GM12878 (cell line): ENCODE measurements around the gene NDUFA13. TPM values are rescaled to one million over a fixed set of nuclear protein-coding genes. Genes with fewer than 3 reads are reported as not detected.

ENCODE experiments used
- BRCA1 ChIP-seq: IDR thresholded peaks from 2 replicates; pipeline ENCODE4 v1.6.1; 2011; ENCODE audit warnings: low read depth, low read length, improper control_type of control experiment
- CBX3 ChIP-seq: fragments of 200-600 bp; sonication (generic); IDR thresholded peaks from 2 replicates; pipeline ENCODE4 v1.6.1; 2016; ENCODE audit warnings: low read depth, borderline replicate concordance
- CREM ChIP-seq: IDR thresholded peaks from 2 replicates; pipeline ENCODE4 v1.6.1; 2014; ENCODE audit warnings: antibody characterized with exemption, low read depth
- DPF2 ChIP-seq: fragments of 450-650 bp; IDR thresholded peaks from 2 replicates; pipeline ENCODE4 v1.6.1; 2017; ENCODE audit warnings: mild to moderate bottlenecking
- MTA2 ChIP-seq: fragments of 450-650 bp; IDR thresholded peaks from 2 replicates; pipeline ENCODE4 v1.6.1; 2016; ENCODE audit warnings: low read depth, mild to moderate bottlenecking, moderate library complexity
- NR2C2 ChIP-seq: IDR thresholded peaks from 2 replicates; pipeline ENCODE4 v1.6.1; 2011; ENCODE audit warnings: borderline replicate concordance, low read depth; ENCODE audit not compliant: control insufficient read depth, insufficient read length
- RBBP5 ChIP-seq: fragments of 200-600 bp; sonication (generic); conservative IDR thresholded peaks from 2 replicates; pipeline ENCODE4 v1.6.1; 2016
- TBL1XR1 ChIP-seq: IDR thresholded peaks from 2 replicates; pipeline ENCODE4 v1.6.1; 2012; ENCODE audit warnings: low read depth, low read length, improper control_type of control experiment
- polyA plus RNA-seq, 11 experiments: library from polyadenylated mRNA; depleted of rRNA in 4 of 11; unstranded in 6 of 11; stranded (reverse) in 5 of 11; fragments of >200 nt; fragmentation: Nextera tagmentation in 4 of 11; fragmentation: Illumina TruSeq in 1 of 11; extraction: Ambion mirVana in 4 of 11; extraction: Trizol in 1 of 11; gene quantifications; 1 replicate in 1 of 11; 2 replicates in 10 of 11; pipeline versions ENCODE4 v1.2.1 to v1.2.3, GENCODE V29; 2011 to 2016; ENCODE audit warnings: inconsistent platforms in 2 of 11, missing spikeins in 2 of 11, low read depth in 1 of 11
- total RNA-seq, 4 experiments: library from RNA; depleted of rRNA in 3 of 4; stranded (reverse); fragments of >200 nt in 3 of 4; fragmentation: Illumina TruSeq in 1 of 4; extraction: Trizol in 1 of 4; gene quantifications; 2 replicates each; pipeline versions ENCODE4 v1.2.1 to v1.2.3, GENCODE V29; 2013 to 2021
- TF ChIP-seq, protein P1 (sequence below): fragments of 450-650 bp; IDR thresholded peaks from 2 replicates; pipeline ENCODE4 v1.6.1; 2018; ENCODE audit warnings: mild to moderate bottlenecking, low read depth, moderate library complexity; ENCODE audit not compliant: partially characterized antibody
- TF ChIP-seq, protein P2 (sequence below): fragments of 450-650 bp; IDR thresholded peaks from 2 replicates; pipeline ENCODE4 v1.6.1; 2016; ENCODE audit warnings: mild to moderate bottlenecking
- TF ChIP-seq, protein P3 (sequence below): IDR thresholded peaks from 2 replicates; pipeline ENCODE4 v1.6.1; 2012; ENCODE audit warnings: mild to moderate bottlenecking, low read depth, low read length
- TF ChIP-seq, protein P4 (sequence below): IDR thresholded peaks from 2 replicates; pipeline ENCODE4 v1.6.1; 2011; ENCODE audit warnings: borderline replicate concordance, low read depth, mild to moderate bottlenecking, moderate library complexity, mixed read lengths, low read length; ENCODE audit not compliant: insufficient read depth; ENCODE audit errors: extremely low read length

Gene NDUFA13
- total and polyA plus RNA-seq, 10 of the 15 experiments (the other 5 are each of a cell fraction or from before 2014, with no cell fraction given): 224 to 586 (median 456) TPM

DNA sequence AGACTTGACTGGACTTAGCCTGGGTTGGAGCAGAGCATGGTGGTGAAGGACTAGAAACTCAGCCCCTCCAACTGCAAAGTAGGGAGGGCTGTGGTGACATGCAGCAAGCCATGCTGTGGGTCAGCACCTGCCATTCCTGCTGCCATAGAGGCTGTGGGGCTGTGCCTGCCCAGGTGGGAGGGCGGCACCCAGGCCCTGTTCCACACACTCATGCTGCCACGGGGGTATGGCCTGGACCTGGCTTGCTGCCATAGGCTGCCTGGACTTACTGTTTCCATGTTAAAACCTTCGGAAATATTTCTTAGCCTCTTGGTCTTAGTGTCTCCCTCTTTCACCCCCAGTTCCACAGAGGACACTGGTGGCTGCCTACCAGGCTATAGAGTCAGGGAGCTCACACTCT is 51.4 kb downstream of the NDUFA13 start (continued):
- TF ChIP-seq BRCA1 (no peak), CREM (no peak), MTA2 (no peak), TBL1XR1 (no peak), NR2C2 (no peak), RBBP5 (no peak), DPF2 (no peak), CBX3 (no peak)
- TF ChIP-seq, protein P1, sequence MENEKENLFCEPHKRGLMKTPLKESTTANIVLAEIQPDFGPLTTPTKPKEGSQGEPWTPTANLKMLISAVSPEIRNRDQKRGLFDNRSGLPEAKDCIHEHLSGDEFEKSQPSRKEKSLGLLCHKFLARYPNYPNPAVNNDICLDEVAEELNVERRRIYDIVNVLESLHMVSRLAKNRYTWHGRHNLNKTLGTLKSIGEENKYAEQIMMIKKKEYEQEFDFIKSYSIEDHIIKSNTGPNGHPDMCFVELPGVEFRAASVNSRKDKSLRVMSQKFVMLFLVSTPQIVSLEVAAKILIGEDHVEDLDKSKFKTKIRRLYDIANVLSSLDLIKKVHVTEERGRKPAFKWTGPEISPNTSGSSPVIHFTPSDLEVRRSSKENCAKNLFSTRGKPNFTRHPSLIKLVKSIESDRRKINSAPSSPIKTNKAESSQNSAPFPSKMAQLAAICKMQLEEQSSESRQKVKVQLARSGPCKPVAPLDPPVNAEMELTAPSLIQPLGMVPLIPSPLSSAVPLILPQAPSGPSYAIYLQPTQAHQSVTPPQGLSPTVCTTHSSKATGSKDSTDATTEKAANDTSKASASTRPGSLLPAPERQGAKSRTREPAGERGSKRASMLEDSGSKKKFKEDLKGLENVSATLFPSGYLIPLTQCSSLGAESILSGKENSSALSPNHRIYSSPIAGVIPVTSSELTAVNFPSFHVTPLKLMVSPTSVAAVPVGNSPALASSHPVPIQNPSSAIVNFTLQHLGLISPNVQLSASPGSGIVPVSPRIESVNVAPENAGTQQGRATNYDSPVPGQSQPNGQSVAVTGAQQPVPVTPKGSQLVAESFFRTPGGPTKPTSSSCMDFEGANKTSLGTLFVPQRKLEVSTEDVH: no peak
- TF ChIP-seq, protein P2, sequence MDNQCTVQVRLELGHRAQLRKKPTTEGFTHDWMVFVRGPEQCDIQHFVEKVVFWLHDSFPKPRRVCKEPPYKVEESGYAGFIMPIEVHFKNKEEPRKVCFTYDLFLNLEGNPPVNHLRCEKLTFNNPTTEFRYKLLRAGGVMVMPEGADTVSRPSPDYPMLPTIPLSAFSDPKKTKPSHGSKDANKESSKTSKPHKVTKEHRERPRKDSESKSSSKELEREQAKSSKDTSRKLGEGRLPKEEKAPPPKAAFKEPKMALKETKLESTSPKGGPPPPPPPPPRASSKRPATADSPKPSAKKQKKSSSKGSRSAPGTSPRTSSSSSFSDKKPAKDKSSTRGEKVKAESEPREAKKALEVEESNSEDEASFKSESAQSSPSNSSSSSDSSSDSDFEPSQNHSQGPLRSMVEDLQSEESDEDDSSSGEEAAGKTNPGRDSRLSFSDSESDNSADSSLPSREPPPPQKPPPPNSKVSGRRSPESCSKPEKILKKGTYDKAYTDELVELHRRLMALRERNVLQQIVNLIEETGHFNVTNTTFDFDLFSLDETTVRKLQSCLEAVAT: no peak
- TF ChIP-seq, protein P3, sequence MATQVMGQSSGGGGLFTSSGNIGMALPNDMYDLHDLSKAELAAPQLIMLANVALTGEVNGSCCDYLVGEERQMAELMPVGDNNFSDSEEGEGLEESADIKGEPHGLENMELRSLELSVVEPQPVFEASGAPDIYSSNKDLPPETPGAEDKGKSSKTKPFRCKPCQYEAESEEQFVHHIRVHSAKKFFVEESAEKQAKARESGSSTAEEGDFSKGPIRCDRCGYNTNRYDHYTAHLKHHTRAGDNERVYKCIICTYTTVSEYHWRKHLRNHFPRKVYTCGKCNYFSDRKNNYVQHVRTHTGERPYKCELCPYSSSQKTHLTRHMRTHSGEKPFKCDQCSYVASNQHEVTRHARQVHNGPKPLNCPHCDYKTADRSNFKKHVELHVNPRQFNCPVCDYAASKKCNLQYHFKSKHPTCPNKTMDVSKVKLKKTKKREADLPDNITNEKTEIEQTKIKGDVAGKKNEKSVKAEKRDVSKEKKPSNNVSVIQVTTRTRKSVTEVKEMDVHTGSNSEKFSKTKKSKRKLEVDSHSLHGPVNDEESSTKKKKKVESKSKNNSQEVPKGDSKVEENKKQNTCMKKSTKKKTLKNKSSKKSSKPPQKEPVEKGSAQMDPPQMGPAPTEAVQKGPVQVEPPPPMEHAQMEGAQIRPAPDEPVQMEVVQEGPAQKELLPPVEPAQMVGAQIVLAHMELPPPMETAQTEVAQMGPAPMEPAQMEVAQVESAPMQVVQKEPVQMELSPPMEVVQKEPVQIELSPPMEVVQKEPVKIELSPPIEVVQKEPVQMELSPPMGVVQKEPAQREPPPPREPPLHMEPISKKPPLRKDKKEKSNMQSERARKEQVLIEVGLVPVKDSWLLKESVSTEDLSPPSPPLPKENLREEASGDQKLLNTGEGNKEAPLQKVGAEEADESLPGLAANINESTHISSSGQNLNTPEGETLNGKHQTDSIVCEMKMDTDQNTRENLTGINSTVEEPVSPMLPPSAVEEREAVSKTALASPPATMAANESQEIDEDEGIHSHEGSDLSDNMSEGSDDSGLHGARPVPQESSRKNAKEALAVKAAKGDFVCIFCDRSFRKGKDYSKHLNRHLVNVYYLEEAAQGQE: no peak
- TF ChIP-seq, protein P4, sequence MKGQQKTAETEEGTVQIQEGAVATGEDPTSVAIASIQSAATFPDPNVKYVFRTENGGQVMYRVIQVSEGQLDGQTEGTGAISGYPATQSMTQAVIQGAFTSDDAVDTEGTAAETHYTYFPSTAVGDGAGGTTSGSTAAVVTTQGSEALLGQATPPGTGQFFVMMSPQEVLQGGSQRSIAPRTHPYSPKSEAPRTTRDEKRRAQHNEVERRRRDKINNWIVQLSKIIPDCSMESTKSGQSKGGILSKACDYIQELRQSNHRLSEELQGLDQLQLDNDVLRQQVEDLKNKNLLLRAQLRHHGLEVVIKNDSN: no peak
